Gastroesophageal sphincter (tissue), 4 donors: Measurements from ENCODE around the gene SYK. TPM values are rescaled to one million over a fixed set of nuclear protein-coding genes. Genes with fewer than 3 reads are reported as not detected.

Experiments used
- ATAC-seq: fragments of 150-250 bp; one replicate; pipeline ENCODE4 v1.9.1; 2016; ENCODE audit warnings: mild to moderate bottlenecking, moderate library complexity
- H3K27ac ChIP-seq, 4 donors: fragments of 200-600 bp; sonication (generic) in 3 of 4; 1 replicate in 3 of 4; 2 replicates in 1 of 4; pipeline ENCODE4 v1.5.1; 2016 to 2019
- H3K27me3 ChIP-seq: fragments of 200-600 bp; sonication (generic); one replicate; pipeline ENCODE4 v1.5.1; 2019
- H3K36me3 ChIP-seq, 2 donors: fragments of 200-600 bp; sonication (generic); one replicate each; pipeline ENCODE4 v1.5.1; 2019; ENCODE audit warnings: control low read depth in 1 of 2
- H3K4me1 ChIP-seq, 3 donors: fragments of 200-600 bp; sonication (generic); 1 replicate in 2 of 3; 2 replicates in 1 of 3; pipeline ENCODE4 v1.5.1; 2016 to 2019; ENCODE audit warnings: control low read depth in 2 of 3
- H3K4me3 ChIP-seq, 2 donors: fragments of 200-600 bp; sonication (generic); one replicate each; pipeline ENCODE4 v1.5.1; 2019; ENCODE audit warnings: mild to moderate bottlenecking in 1 of 2, moderate library complexity in 1 of 2
- H3K9me3 ChIP-seq, 3 donors: fragments of 200-600 bp; sonication (generic); one replicate each; pipeline ENCODE4 v1.5.1; 2017 to 2019; ENCODE audit warnings: control low read depth in 2 of 3
- CTCF ChIP-seq, 4 experiments: fragments of 200-600 bp in 2 of 4; fragments of 450-650 bp in 2 of 4; sonication (generic) in 1 of 4; IDR thresholded peaks; one replicate each; pipeline ENCODE4 v1.5.1; 2017 to 2019; ENCODE audit warnings: antibody characterized with exemption in 4 of 4, mild to moderate bottlenecking in 2 of 4, moderate library complexity in 2 of 4
- EP300 ChIP-seq: sonication (generic); formaldehyde crosslinking; IDR thresholded peaks from one replicate; pipeline ENCODE4 v1.6.1; 2017; ENCODE audit warnings: antibody characterized with exemption, mild to moderate bottlenecking
- POLR2A ChIP-seq, 2 donors: fragments of 450-650 bp; IDR thresholded peaks; one replicate each; pipeline ENCODE4 v1.6.1; 2017; ENCODE audit warnings: antibody characterized with exemption in 2 of 2, mild to moderate bottlenecking in 2 of 2, moderate library complexity in 1 of 2
- POLR2AphosphoS5 ChIP-seq: sonication (generic); formaldehyde crosslinking; IDR thresholded peaks from one replicate; pipeline ENCODE4 v1.6.1; 2017; ENCODE audit warnings: antibody characterized with exemption
- WGBS, 2 donors: methylation state at CpG; one replicate each; pipeline ENCODE4 v1.1.5; 2018; ENCODE audit warnings: low coverage in 1 of 2; 5-methylcytosine and 5-hydroxymethylcytosine counted together
- total RNA-seq, 4 donors: library from RNA; depleted of rRNA; stranded (reverse); fragments of >200 nt; gene quantifications; one replicate each; pipeline ENCODE4 v1.1.0, GENCODE V29; 2016

The SYK gene
- total RNA-seq, 4 donors from 2014 or later = 4.0 to 15.3 (median 10.4) TPM

- no peak overlapping the region for H3K27ac ChIP-seq
- no peaks in the 10 kb centered on the region for H3K4me1 ChIP-seq
- H3K9me3 ChIP-seq = no peaks in the 10 kb centered on the region
- H3K4me3 ChIP-seq = no peak overlapping the region
- H3K27me3 ChIP-seq = no peaks in the 10 kb centered on the region
- no peak for ATAC-seq
- no peak for TF ChIP-seq POLR2AphosphoS5
- no peak for TF ChIP-seq CTCF (IDR thresholded peaks at IDR 0.05)
- TF ChIP-seq POLR2A (IDR thresholded peaks at IDR 0.05) = no peak
- no peak for TF ChIP-seq EP300
- 72 to 78% methylated on average over 8 of the region's 8 CpGs for WGBS, 2 donors
- no peaks in the 10 kb centered on the region for H3K36me3 ChIP-seq
Observed at GRCh38 chr9:90906316-90907055, 104.9 kb downstream of the SYK start.

GRCh38 chr9:90907056-90907445, 105.4 kb downstream of the SYK start:
- WGBS, 2 donors = 84% methylated on average over 8 of the region's 10 CpGs; no CpG with 5 or more reads in 1 of the 2 donors
- Histone ChIP-seq H3K4me1 (no peaks in the 10 kb centered on the region), H3K27me3 (no peaks in the 10 kb centered on the region), H3K27ac (no peak overlapping the region), H3K9me3 (no peaks in the 10 kb centered on the region), H3K4me3 (no peak overlapping the region), H3K36me3 (no peaks in the 10 kb centered on the region)
- no peak for TF ChIP-seq CTCF (IDR thresholded peaks at IDR 0.05)
- TF ChIP-seq POLR2A (IDR thresholded peaks at IDR 0.05) = no peak
- no peak for TF ChIP-seq EP300
- no peak for TF ChIP-seq POLR2AphosphoS5
- ATAC-seq = no peak

GRCh38 chr9:90907790-90908189, 106.2 kb downstream of the SYK start:
- Histone ChIP-seq H3K4me1 (no peaks in the 10 kb centered on the region), H3K36me3 (no peaks in the 10 kb centered on the region), H3K4me3 (no peak overlapping the region), H3K27me3 (no peaks in the 10 kb centered on the region), H3K27ac (no peak overlapping the region), H3K9me3 (no peaks in the 10 kb centered on the region)
- TF ChIP-seq POLR2A (IDR thresholded peaks at IDR 0.05) (no peak), EP300 (no peak)
- 67 to 77% methylated on average over 2 to 4 of the region's 4 CpGs for WGBS, 2 donors
- ATAC-seq = no peak

DNA sequence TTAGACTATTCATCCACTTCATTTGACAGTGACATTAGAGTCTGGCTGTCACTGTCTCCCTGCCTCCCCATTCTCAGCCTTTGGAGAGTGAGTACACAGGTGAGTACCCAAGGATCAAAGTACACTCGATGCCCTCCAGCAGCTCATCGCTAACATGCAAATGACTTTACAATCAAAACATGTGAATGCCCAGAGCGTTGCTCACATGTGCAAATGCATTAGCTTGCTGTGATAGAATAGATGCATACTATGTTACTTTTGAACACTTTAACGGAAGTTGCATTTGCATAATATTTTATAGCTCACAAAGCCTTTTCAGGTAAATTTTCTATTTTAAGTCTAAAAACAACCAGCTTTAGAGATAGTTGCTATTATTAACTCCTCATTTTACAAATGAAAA, 107.6 kb downstream of the SYK start:
- no peaks in the 10 kb centered on the region for H3K4me1 ChIP-seq
- H3K27me3 ChIP-seq = peaks cover 3% of the 10 kb centered on the region
- no peak overlapping the region for H3K27ac ChIP-seq
- 83 to 93% methylated on average over 3 to 4 of the region's 4 CpGs for WGBS, 2 donors
- no peaks in the 10 kb centered on the region for H3K9me3 ChIP-seq
- TF ChIP-seq CTCF (IDR thresholded peaks at IDR 0.05) = no peak
- no peak for TF ChIP-seq EP300
- no peak for TF ChIP-seq POLR2A (IDR thresholded peaks at IDR 0.05)
- TF ChIP-seq POLR2AphosphoS5 = no peak
- ATAC-seq = no peak
- H3K4me3 ChIP-seq = no peak overlapping the region
- no peaks in the 10 kb centered on the region for H3K36me3 ChIP-seq

- Histone ChIP-seq H3K4me3 (no peak overlapping the region), H3K27ac (no peak overlapping the region), H3K36me3 (no peaks in the 10 kb centered on the region), H3K27me3 (peaks cover 3% of the 10 kb centered on the region), H3K9me3 (no peaks in the 10 kb centered on the region), H3K4me1 (no peaks in the 10 kb centered on the region)
- no peak for TF ChIP-seq EP300
- TF ChIP-seq CTCF (IDR thresholded peaks at IDR 0.05) = no peak
- TF ChIP-seq POLR2AphosphoS5 = no peak
- no peak for TF ChIP-seq POLR2A (IDR thresholded peaks at IDR 0.05)
- WGBS, 2 donors = 20% methylated on average over 1 of the region's 3 CpGs; no CpG with 5 or more reads in 1 of the 2 donors
- ATAC-seq = no peak
Observed at GRCh38 chr9:90909747-90910283, 108.2 kb downstream of the SYK start.
